Activated naive CD4-positive, alpha-beta T cell treated with anti-CD3 and anti-CD28 coated beads, Interleukin-2, amount 50 U/mL, for 16 hours (primary cell): ENCODE data around the gene ATP13A1.
"Not testable (repeated sequence)": the region's sequence is repeated elsewhere in the genome, so short reads cannot be mapped to it uniquely, and the experiment has no call there.

Experiments used
- DNase-seq: peaks from one replicate; pipeline ENCODE4 v3.0.0-alpha.2; 2020

The ATP13A1 gene

GRCh38 chr19:19663256-19664120 lies at the start of gene ATP13A1:
ATP13A1 (minus strand) TSS chr19:19663676; CDS start chr19:19663666, 10 bp downstream.
- DNase-seq = peak; percentile 93

DNA sequence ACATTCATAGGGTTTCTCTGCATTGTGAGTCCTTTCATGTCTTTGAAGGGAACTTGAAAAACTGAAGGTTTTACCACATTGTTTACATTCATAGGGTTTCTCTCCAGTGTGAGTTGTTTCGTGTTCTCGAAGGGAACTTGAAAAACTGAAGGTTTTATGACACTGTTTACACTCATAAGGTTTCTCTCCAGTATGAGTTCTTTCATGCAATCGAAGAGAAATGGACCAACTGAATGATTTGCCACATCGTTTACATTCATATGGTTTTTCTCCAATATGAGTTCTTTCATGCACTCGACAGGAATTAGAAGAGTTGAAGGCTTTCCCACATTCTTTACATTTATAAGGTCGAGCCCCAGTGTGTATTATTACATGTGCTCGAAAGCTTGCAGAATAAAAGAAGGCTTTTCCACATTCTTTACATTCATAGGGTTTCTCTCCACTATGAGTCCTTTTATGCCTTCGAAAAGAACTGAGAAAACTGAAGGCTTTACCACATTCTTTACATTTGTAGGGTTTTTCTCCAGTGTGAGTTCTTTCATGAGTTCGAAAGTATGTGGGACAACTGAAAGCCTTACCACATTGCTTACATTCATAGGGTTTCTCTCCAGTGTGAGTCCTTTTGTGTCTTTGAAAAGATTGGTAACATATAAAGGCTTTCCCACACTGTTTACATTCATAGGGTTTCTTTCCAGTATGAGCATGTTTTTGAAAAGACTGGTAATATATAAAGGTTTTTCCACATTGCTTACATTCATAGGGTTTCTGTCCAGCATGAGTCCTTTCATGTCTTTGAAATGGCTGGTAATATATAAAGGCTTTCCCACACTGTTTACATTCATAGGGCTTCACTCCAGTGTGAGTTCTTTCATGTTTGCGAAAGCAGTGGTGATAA lies 48.7 kb upstream of the ATP13A1 start:
- no peak for DNase-seq

GRCh38 chr19:19711306-19711933 lies 47.9 kb upstream of the ATP13A1 start:
- no peak for DNase-seq

- DNase-seq = no peak
Measured at GRCh38 chr19:19710506-19710905, 47.0 kb upstream of the ATP13A1 start.

DNA sequence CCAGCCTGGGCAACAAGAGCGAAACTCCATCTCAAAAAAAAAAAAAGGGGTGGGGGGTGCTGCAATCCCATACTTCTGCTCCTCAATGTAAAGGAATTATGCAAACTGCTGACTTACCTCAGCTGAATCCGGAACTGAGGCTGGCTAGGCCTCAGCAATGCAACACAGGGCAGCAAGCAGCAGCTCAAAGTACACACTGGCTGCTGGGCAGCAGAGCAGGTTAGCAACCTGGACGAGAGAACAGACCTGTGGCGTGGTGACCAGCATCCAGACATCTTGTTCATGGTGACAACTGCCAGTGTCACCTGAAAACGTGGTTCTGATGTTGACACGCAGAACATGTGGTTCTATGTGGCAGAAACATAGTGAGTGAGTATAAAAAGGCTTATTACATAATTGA lies 41.4 kb upstream of the ATP13A1 start:
- no peak for DNase-seq

- not testable (repeated sequence) for DNase-seq
Measured at GRCh38 chr19:19700493-19700892, 37.0 kb upstream of the ATP13A1 start.

GRCh38 chr19:19697589-19697988 lies 34.1 kb upstream of the ATP13A1 start:
- DNase-seq = no peak

DNA sequence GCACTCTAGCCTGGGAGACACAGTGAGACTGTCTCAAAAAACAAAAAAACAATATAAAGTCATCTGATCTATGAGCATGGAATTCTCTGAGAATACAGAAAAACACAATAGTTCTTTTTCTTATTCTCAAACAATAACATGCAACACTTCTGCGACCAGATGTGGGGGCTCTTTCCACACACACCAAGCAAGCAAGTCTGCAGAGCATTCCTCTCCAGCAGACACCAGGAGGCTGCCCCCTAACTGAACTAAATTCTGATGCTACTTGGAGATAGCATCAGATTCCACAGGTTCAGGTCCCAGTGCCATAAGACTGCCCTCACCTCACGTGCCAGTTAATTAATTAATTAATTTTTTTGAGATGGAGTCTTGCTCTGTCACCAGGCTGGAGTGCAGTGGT lies 32.9 kb upstream of the ATP13A1 start:
- DNase-seq = no peak

- no peak for DNase-seq
Measured at GRCh38 chr19:19691683-19692082, 28.2 kb upstream of the ATP13A1 start.

DNA sequence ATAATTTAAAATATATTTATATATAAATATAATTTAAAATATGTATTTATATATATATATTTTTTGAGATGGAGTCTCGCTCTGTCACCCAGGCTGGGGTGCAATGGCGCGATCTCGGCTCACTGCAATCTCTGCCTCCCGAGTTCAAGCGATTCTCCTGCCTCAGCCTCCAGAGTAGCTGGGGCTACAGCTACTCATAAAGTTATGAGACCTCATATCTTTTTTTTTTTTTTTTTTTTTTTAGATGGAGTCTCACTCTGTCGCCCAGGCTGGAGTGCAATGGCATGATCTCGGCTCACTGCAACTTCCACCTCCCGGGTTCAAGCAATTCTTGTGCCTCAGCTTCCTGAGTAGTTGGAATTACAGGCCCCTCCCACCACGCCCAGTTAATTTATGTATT lies 25.5 kb upstream of the ATP13A1 start:
- DNase-seq = not testable (repeated sequence)

DNA sequence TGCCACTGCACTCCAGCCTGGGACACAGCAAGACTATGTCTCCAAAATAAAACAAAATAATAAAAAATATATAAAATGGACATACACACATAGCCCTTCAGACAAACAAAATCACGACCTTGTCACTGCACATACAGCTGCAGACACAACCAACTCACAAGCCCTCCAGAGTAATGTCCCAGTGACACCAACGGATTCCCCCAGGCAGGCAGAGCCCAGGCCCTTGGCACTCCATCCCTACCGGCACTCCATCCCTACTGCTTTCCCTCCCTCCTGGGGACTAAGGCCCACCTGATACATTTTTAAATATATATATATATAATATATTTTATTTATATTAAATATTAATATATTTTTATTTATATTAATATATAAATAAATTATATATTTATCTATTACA lies 23.6 kb upstream of the ATP13A1 start:
- DNase-seq = no peak

DNA sequence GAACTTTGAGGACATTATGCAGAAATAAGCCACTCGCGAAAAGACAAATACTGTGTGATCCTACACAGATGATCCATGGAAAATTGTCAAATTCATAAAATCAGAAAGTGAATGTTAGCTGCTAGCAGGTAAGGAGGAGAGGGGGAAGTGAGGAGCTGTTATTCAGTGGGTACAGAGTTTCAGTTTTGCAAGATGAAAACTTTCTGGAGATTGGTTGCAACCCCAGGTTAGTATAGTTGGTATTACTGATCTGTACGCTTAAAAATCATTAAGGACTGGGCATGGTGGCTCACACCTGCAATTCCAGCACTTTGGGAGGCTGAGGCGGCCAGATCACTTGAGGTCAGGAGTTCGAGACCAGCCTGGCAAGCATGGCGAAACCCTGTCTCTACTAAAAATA lies 23.1 kb upstream of the ATP13A1 start:
- DNase-seq = no peak

GRCh38 chr19:19686119-19686518 lies 22.6 kb upstream of the ATP13A1 start:
- DNase-seq = not testable (repeated sequence)

DNA sequence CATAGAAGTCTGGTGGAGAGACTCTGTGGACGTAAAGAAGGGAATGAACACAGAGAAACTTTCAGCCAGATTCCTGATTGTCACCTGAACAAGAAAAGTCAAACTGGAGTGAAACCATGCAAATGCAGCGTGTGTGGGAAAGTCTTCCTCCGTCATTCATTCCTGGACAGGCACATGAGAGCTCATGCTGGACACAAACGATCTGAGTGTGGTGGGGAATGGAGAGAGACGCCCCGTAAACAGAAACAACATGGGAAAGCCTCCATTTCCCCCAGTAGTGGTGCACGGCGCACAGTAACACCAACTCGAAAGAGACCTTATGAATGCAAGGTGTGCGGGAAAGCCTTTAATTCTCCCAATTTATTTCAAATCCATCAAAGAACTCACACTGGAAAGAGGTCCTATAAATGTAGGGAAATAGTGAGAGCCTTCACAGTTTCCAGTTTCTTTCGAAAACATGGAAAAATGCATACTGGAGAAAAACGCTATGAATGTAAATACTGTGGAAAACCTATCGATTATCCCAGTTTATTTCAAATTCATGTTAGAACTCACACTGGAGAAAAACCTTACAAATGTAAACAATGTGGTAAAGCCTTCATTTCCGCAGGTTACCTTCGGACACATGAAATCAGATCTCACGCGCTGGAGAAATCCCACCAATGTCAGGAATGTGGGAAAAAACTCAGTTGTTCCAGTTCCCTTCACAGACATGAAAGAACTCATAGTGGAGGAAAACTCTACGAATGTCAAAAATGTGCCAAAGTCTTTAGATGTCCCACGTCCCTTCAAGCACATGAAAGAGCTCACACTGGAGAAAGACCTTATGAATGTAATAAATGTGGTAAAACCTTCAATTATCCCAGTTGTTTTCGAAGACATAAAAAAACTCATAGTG lies 15.9 kb upstream of the ATP13A1 start:
- no peak for DNase-seq

DNA sequence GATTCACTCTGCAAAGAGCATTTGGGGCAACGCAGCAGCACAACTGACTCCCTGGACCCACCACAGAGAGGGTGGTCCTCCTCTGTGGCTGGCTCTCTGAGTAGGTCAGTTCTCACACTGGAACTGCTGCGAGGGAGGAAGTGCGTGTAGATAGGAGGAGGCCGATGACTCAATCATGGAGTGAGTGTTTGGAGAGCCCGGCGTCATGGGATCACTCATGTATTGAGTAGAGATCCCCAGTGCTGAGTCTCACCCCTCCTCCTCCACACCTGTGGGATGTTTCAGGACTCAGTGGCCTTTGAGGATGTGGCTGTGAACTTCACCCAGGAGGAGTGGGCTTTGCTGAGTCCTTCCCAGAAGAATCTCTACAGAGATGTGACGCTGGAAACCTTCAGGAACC lies 14.1 kb upstream of the ATP13A1 start:
- DNase-seq = no peak

DNA sequence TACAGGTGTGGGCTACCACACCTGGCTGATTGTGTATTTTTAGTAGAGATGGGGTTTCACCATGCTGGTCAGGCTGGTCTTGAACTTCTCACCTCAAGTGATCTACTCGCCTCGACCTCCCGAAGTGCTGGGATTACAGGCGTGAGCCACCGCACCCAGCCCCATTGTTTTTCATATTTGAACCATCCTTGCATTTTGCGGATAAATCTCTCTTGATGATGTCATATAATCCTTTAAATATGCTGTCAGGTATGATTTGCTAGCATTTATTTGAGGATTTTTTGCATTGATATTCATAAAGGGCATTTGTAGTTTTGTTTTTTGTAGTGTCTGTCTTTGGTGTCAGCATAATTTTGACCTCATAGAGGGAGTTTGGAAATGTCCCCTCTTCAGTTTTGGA lies 10.8 kb upstream of the ATP13A1 start:
- DNase-seq = no peak

DNA sequence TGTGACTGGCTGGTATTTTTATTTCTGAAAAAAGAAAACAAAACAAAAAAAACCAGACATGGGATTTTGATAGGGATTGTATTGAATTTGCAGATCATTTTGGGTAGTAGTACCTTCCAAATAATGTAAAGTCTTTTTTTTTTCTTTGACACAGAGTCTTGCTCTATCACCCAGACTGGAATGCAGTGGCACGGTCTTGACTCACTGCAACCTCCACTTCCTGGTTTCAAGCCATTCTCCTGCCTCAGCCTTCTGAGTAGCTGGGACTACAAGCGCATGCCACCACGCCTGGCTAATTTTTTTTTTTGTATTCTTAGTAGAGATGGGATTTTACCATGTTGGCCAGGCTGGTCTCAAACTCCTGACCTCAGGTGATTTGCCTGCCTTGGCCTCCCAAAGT lies 9.3 kb upstream of the ATP13A1 start:
- DNase-seq = no peak

- no peak for DNase-seq
Measured at GRCh38 chr19:19670070-19670551, 6.6 kb upstream of the ATP13A1 start.

DNA sequence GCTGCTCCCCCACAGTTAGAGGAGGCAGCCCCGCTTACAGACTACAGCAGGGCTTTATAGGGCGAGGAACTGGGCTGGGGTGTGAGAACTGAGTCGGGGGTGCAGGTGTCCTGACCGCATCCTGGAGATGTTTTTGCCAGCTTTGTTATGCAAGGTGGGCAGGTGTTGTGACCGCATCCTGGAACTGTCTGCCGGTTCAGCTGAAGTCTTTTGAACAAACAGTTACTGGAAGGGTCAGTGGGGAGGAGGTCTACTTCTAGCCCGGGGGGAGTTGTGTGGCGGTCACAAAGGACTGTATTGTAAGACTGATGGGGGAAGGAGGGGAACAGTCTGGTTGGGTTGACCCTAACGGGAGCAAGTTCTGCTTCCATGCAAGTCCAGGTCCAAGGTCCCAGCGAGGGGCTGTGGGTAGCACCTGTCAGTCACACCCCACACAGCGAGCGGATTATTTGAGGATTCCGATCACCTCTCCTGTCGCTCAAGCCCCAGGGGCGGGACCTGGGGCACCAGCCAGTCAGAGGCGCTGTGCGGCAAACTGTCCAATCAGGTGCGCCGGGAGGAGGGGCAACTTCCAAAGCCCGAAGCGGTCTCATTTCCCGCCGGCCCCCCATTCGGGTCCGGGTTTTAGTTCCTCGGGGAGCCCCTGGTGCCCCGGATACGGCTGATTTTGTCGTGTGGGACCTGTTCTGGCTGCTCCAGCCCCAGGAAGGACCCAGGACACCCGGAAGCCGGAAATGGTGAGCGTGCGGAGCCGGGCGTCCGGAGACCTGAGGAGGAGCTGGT lies 4.9 kb upstream of the ATP13A1 start, which contains the start of gene ZNF101:
Gene ZNF101 (plus strand): TSS at position 610 of the 783 bp plus-strand sequence. CDS start 125 bp downstream, at position 735.
- DNase-seq = peak; percentile 96

DNA sequence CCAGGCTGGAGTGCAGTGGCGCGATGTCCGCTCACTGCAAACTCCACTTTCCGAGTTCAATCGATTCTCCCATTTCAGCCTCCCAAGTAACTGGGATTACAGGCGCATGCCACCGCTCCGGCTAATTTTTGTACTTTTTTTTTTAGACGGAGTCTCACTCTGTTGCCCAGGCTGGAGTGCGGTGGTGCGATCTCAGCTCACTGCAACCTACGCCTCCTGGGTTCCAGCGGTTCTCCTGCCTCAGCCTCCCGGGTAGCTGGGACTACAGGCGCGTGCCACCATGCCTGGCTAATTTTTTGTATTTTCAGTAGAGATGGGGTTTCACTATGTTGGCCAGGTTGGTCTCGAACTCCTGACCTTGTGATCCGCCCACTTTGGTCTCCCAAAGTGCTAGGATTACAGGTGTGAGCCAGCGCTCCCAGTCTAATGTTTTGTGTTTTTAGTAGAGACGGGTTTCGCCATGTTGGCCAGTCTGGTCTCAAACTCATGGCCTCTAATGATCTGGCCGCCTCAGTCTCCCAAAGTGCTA lies 2.0 kb upstream of the ATP13A1 start:
- not testable (repeated sequence) for DNase-seq

GRCh38 chr19:19662871-19663255 lies 613 bp downstream of the ATP13A1 start:
- no peak for DNase-seq
